Transverse colon (tissue), 4 donors: ENCODE results near the gene CFAP221.

Experiments used
- EP300 ChIP-seq: sonication (generic); formaldehyde crosslinking; IDR thresholded peaks from one replicate; pipeline ENCODE4 v1.6.1; 2017; ENCODE audit warnings: antibody characterized with exemption, low read depth
- POLR2A ChIP-seq: fragments of 450-650 bp; IDR thresholded peaks from one replicate; pipeline ENCODE4 v1.6.1; 2016; ENCODE audit warnings: antibody characterized with exemption, mild to moderate bottlenecking, moderate library complexity
- POLR2AphosphoS5 ChIP-seq, 3 donors: sonication (generic); formaldehyde crosslinking; IDR thresholded peaks; one replicate each; pipeline ENCODE4 v1.6.1; 2016; ENCODE audit warnings: antibody characterized with exemption in 3 of 3
- TF ChIP-seq, protein P1 (sequence below), 5 experiments: fragments of 200-600 bp in 3 of 5; fragments of 450-650 bp in 2 of 5; sonication (generic) in 3 of 5; IDR thresholded peaks; 1 replicate in 2 of 5; 2 replicates in 3 of 5; pipeline ENCODE4 v1.5.1; 2016 to 2017; ENCODE audit warnings: antibody characterized with exemption in 5 of 5, inconsistent platforms in 3 of 5, mild to moderate bottlenecking in 2 of 5, moderate library complexity in 1 of 5

- TF ChIP-seq EP300 (no peak), POLR2A (no peak), POLR2AphosphoS5 (IDR thresholded peaks at IDR 0.05) (no peak)
- TF ChIP-seq, protein P1, sequence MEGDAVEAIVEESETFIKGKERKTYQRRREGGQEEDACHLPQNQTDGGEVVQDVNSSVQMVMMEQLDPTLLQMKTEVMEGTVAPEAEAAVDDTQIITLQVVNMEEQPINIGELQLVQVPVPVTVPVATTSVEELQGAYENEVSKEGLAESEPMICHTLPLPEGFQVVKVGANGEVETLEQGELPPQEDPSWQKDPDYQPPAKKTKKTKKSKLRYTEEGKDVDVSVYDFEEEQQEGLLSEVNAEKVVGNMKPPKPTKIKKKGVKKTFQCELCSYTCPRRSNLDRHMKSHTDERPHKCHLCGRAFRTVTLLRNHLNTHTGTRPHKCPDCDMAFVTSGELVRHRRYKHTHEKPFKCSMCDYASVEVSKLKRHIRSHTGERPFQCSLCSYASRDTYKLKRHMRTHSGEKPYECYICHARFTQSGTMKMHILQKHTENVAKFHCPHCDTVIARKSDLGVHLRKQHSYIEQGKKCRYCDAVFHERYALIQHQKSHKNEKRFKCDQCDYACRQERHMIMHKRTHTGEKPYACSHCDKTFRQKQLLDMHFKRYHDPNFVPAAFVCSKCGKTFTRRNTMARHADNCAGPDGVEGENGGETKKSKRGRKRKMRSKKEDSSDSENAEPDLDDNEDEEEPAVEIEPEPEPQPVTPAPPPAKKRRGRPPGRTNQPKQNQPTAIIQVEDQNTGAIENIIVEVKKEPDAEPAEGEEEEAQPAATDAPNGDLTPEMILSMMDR (IDR thresholded peaks at IDR 0.05) = no peak
These were observed 106.7 kb downstream of the CFAP221 start for GRCh38 chr2:119650846-119651370.
